Measurements from ENCODE around the gene B2M. TPM values are rescaled to one million over a fixed set of nuclear protein-coding genes. Genes with fewer than 3 reads are reported as not detected.

Gene B2M
- total RNA-seq, 1 experiment from 2014 or later: 388 TPM

DNA sequence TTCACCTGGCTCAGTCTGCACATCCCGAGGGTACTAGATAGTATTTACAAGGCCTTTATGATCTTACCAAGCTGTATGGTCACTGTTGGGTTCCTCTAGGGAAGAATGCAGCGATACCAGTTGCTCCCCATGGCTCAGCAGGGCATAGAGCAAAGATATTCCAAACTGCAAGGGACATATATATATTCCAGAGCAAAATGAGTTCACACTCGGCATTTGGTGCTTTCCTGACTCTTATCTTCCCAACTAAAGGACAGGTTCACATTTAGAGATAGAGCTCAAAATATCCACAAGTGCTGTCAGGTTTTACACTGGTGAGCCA is 44.3 kb upstream of the B2M start:
- H2AFZ ChIP-seq (ENCODE audit: low read depth, low read length, poor library complexity, severe bottlenecking): no peak overlapping the region
- no peak for DNase-seq (ENCODE audit: low read depth, low spot score)

More for the DNA sequence above, 44.3 kb upstream of the B2M start:
- no peak overlapping the region for H3K4me3 ChIP-seq (replicated peaks in 1 of 2; ENCODE audit: low read depth in 1 of 2, low read length in 2 of 2)
- no peak overlapping the region for H3K4me2 ChIP-seq (ENCODE audit: low read length)
- H3K4me1 ChIP-seq (ENCODE audit: control insufficient read depth in 1 of 2, insufficient read depth in 2 of 2, low read length in 2 of 2): peaks cover 5 to 11% of the 10 kb centered on the region in 2 experiments
- no peaks in the 10 kb centered on the region for H3K9me3 ChIP-seq (ENCODE audit: control insufficient read depth in 1 of 2, insufficient read depth in 1 of 2, low read depth in 1 of 2, low read length in 2 of 2)
- intact Hi-C loops (cut with micrococcal nuclease): no loop called here
- no peaks in the 10 kb centered on the region for H4K20me1 ChIP-seq (ENCODE audit: insufficient read depth)
- RAD21 ChIA-PET (ENCODE audit: low non-redundant PET in 1 of 2, low total read pairs in 2 of 2, uncharacterized antibody in 2 of 2, unreplicated experiment in 2 of 2): no interaction called here
- no peaks in the 10 kb centered on the region for H3K9me2 ChIP-seq (ENCODE audit: insufficient read depth)
- no peak for TF ChIP-seq YY1 (IDR thresholded peaks at IDR 0.05; ENCODE audit: extremely low read depth, insufficient replicate concordance, low read depth, low read length)
- TF ChIP-seq ELF1 (IDR thresholded peaks at IDR 0.05; ENCODE audit: borderline replicate concordance, low read depth): no peak
- TF ChIP-seq CEBPB (IDR thresholded peaks at IDR 0.05; ENCODE audit: low read depth): no peak
- no peak for TF ChIP-seq EZH2phosphoT487 (IDR thresholded peaks at IDR 0.05; ENCODE audit: borderline replicate concordance)
- no peak for TF ChIP-seq SIN3A (IDR thresholded peaks at IDR 0.05; ENCODE audit: low read depth)
- TF ChIP-seq SP1 (IDR thresholded peaks at IDR 0.05; ENCODE audit: low read depth): no peak
- no peak for TF ChIP-seq ZNF274 (IDR thresholded peaks at IDR 0.05; ENCODE audit: low read depth, low read length)
- TF ChIP-seq FOSL1 (IDR thresholded peaks at IDR 0.05; ENCODE audit: low read depth): no peak
- no peak for TF ChIP-seq RAD21 (IDR thresholded peaks at IDR 0.05; ENCODE audit: low read depth)
- no peak for TF ChIP-seq CTCF (IDR thresholded peaks at IDR 0.05 in 2 of 3, conservative IDR thresholded peaks at IDR 0.05 in 1 of 3; ENCODE audit: borderline replicate concordance in 1 of 3, insufficient read depth in 1 of 3, low read depth in 2 of 3, low read length in 2 of 3)
- no peak overlapping the region for H3K27ac ChIP-seq (ENCODE audit: low read depth, low read length)
- no peaks in the 10 kb centered on the region for H3K36me3 ChIP-seq (ENCODE audit: control insufficient read depth in 1 of 2, insufficient read depth in 2 of 2, low read length in 2 of 2)
- no peak for ATAC-seq
- POLR2A ChIA-PET: interaction anchor here (0.7 kb wide), 1 partner anchor 70 kb away, joined by 3 read pairs; the partner anchor contains the start of gene TRIM69
- H3K79me2 ChIP-seq (ENCODE audit: insufficient read depth, low read length): peaks cover 14% of the 10 kb centered on the region
- H3K9ac ChIP-seq (ENCODE audit: low read length): no peak overlapping the region
- BruUV-seq (replicated peaks): no TSS peak
- no peaks in the 10 kb centered on the region for H3K27me3 ChIP-seq (ENCODE audit: insufficient read depth, low read length)
- CTCF ChIA-PET: no interaction called here
